Stomach (tissue), 9 donors: ENCODE measurements around the gene ZFR2. TPM values are rescaled to one million over a fixed set of nuclear protein-coding genes. Genes with fewer than 3 reads are reported as not detected.

ENCODE experiments used
- DNase-seq, 2 donors: peaks; one replicate each; pipeline versions ENCODE4 v3.0.0 to v3.0.0-alpha.2; 2013 to 2019
- H3K27ac ChIP-seq, 5 donors: fragments of 200-600 bp in 4 of 5; sonication (generic) in 4 of 5; one replicate each; pipeline ENCODE4 v1.5.1; 2013 to 2019; ENCODE audit warnings: mild to moderate bottlenecking in 1 of 5, moderate library complexity in 1 of 5
- H3K27me3 ChIP-seq, 3 donors: fragments of 200-600 bp; sonication (generic); one replicate each; pipeline ENCODE4 v1.5.1; 2017 to 2019; ENCODE audit warnings: mixed run types in 1 of 3
- H3K36me3 ChIP-seq, 4 donors: fragments of 200-600 bp; sonication (generic); 1 replicate in 3 of 4; 2 replicates in 1 of 4; pipeline ENCODE4 v1.5.1; 2016 to 2019
- H3K4me1 ChIP-seq, 4 donors: fragments of 200-600 bp; sonication (generic); one replicate each; pipeline ENCODE4 v1.5.1; 2016 to 2019
- H3K4me3 ChIP-seq, 4 donors: fragments of 200-600 bp; sonication (generic) in 3 of 4; one replicate each; pipeline ENCODE4 v1.5.1; 2016 to 2019; ENCODE audit warnings: mild to moderate bottlenecking in 1 of 4
- H3K9me3 ChIP-seq, 4 donors: fragments of 200-600 bp; sonication (generic); one replicate each; pipeline ENCODE4 v1.5.1; 2016 to 2019
- EP300 ChIP-seq: sonication (generic); formaldehyde crosslinking; IDR thresholded peaks from one replicate; pipeline ENCODE4 v1.6.1; 2017; ENCODE audit warnings: antibody characterized with exemption
- POLR2A ChIP-seq, 4 donors: fragments of 450-650 bp; IDR thresholded peaks; one replicate each; pipeline ENCODE4 v1.6.1; 2016; ENCODE audit warnings: antibody characterized with exemption in 4 of 4, control low read depth in 2 of 4, mild to moderate bottlenecking in 1 of 4, moderate library complexity in 1 of 4
- POLR2AphosphoS5 ChIP-seq, 3 donors: sonication (generic); formaldehyde crosslinking; IDR thresholded peaks; one replicate each; pipeline ENCODE4 v1.6.1; 2016; ENCODE audit warnings: antibody characterized with exemption in 3 of 3
- WGBS, 5 donors: extraction: QIAGEN DNeasy Blood & Tissue Kit in 3 of 5; methylation state at CpG; one replicate each; pipeline versions ENCODE4 v1.1.5 to v1.1.7; 2013 to 2018; 5-methylcytosine and 5-hydroxymethylcytosine counted together
- intact Hi-C: fragments of 100-400 bp; cut with DNase I; formaldehyde crosslinking; loops from one replicate; pipeline ENCODE4 v1.15.1; 2023; ENCODE audit warnings: low total_unique reads
- polyA plus RNA-seq, 3 donors: library from polyadenylated mRNA; stranded (reverse); fragments of 200-250 nt; gene quantifications; one replicate each; pipeline ENCODE4 v1.2.3, GENCODE V29; 2013
- total RNA-seq, 5 donors: library from RNA; depleted of rRNA; stranded (reverse); fragments of >200 nt; gene quantifications; one replicate each; pipeline versions ENCODE4 v1.1.0 to v1.2.3, GENCODE V29; 2014 to 2016
- TF ChIP-seq, protein P1 (sequence below), 7 experiments: fragments of 450-650 bp in 4 of 7; fragments of 200-600 bp in 3 of 7; sonication (generic) in 3 of 7; IDR thresholded peaks; one replicate each; pipeline ENCODE4 v1.5.1; 2016 to 2019; ENCODE audit warnings: antibody characterized with exemption in 7 of 7, control low read depth in 2 of 7, mild to moderate bottlenecking in 1 of 7
- donor health status: healthy with polysubstance abuse.
- donor health status: Bipolar disorder and iron deficiency.
- donor health status: healthy.

Gene ZFR2
- total and polyA plus RNA-seq, 8 donors, result 0.10 to 0.29 TPM; not detected in 6

DNA sequence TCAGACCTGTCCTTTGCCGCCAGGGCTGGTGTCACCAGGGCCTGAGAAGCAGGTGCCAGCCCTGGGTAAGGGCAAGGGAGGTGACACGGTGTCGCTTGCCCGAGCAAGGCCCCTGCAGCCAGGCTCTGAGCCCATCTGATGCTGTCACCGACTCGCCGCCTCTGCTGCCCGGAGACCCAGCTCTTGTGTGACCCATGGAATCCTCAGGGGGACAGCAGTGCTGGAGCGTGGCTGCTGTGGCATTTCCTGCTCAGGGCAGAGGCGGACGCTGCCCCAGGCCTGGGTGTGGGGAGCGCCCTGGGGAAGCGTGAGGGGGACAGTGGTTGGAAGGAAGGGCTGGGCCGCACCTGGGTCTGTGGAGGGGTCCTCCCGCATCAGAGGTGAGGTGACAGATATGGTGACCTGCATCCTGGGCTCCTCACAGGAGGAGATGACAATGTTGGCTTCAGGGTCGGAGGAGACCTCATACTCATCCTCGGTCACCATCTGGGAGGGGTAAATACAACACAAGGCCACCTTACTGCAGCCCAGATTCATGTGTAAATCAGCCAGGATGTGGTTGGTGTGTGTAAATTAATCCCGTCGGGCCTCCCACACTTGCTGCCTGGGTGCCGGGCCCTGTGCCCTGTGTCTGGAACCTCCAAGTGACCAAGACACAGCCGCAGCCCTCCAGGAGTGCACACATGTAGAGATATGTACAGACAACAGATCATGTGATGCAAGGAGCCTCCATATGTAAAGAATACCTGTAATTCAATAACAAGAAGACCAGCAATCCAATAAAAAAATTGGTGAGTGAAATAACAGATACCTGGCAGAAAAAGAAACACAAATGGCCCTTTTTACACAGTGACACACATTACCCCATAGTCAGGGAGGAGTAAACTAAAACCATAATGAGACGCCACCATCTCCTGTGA lies 55.1 kb downstream of the ZFR2 start:
- WGBS, 5 donors, result 71 to 84% (median 76%) methylated on average over 10 to 22 of the region's 22 CpGs
- Histone ChIP-seq H3K27me3 (peaks cover 0 to 15% (median 0%) of the 10 kb centered on the region in 3 donors), H3K27ac (peak overlapping the region in 4 of 5 donors; percentile 14 to 70 (median 46)), H3K9me3 (no peaks in the 10 kb centered on the region), H3K36me3 (no peaks in the 10 kb centered on the region), H3K4me3 (no peak overlapping the region), H3K4me1 (peaks cover 0 to 26% (median 8%) of the 10 kb centered on the region in 4 donors)
- intact Hi-C loops, result no loop called here
- TF ChIP-seq POLR2AphosphoS5 (IDR thresholded peaks at IDR 0.05), result no peak
- TF ChIP-seq, protein P1, sequence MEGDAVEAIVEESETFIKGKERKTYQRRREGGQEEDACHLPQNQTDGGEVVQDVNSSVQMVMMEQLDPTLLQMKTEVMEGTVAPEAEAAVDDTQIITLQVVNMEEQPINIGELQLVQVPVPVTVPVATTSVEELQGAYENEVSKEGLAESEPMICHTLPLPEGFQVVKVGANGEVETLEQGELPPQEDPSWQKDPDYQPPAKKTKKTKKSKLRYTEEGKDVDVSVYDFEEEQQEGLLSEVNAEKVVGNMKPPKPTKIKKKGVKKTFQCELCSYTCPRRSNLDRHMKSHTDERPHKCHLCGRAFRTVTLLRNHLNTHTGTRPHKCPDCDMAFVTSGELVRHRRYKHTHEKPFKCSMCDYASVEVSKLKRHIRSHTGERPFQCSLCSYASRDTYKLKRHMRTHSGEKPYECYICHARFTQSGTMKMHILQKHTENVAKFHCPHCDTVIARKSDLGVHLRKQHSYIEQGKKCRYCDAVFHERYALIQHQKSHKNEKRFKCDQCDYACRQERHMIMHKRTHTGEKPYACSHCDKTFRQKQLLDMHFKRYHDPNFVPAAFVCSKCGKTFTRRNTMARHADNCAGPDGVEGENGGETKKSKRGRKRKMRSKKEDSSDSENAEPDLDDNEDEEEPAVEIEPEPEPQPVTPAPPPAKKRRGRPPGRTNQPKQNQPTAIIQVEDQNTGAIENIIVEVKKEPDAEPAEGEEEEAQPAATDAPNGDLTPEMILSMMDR (IDR thresholded peaks at IDR 0.05), result no peak
- TF ChIP-seq POLR2A (IDR thresholded peaks at IDR 0.05), result no peak
- TF ChIP-seq EP300, result no peak
- no peak for DNase-seq

DNA sequence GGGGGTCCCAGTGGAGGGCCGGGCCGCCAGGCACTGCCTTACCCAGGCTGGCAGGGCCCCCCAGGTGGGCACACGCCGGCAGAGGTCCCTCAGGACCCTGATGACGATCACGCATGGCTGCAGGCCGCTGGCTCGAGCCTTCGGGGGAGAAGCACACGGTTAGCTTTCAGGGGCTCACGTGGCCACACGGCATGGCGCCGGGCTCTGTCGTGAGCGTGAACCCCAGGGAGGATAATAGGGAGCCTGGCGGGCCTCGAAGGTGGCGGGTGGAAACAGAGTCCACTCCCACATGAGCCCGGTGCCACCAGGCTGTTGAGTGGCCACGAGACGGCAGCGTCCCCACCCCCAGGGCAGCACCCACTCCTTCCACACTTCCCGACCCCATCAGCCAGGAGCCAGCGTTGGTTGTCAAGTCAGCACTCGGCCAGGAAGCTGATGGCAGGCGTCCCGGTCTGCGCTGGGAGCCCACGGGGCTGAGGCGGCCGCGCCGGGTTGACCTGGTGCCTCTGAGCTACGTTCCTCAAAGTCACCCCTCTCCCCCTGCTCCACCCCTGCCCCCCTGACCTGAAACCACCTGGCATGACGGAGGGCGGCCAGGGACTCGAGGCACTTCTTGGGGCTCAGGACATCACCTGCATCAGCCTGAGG lies 58.0 kb downstream of the ZFR2 start:
- Histone ChIP-seq H3K36me3 (no peaks in the 10 kb centered on the region), H3K4me1 (peaks cover 0 to 24% (median 8%) of the 10 kb centered on the region in 4 donors), H3K4me3 (no peak overlapping the region), H3K9me3 (no peaks in the 10 kb centered on the region), H3K27ac (peak overlapping the region in 1 of 5 donors; percentile 26), H3K27me3 (peaks cover 0 to 15% (median 0%) of the 10 kb centered on the region in 3 donors)
- intact Hi-C loops, result no loop called here
- TF ChIP-seq EP300 (no peak), POLR2A (IDR thresholded peaks at IDR 0.05) (no peak), POLR2AphosphoS5 (IDR thresholded peaks at IDR 0.05) (no peak)
- TF ChIP-seq, protein P1 (IDR thresholded peaks at IDR 0.05), result no peak
- WGBS, 5 donors, result 75 to 87% (median 80%) methylated on average over 23 to 38 of the region's 38 CpGs
- DNase-seq, result no peak

DNA sequence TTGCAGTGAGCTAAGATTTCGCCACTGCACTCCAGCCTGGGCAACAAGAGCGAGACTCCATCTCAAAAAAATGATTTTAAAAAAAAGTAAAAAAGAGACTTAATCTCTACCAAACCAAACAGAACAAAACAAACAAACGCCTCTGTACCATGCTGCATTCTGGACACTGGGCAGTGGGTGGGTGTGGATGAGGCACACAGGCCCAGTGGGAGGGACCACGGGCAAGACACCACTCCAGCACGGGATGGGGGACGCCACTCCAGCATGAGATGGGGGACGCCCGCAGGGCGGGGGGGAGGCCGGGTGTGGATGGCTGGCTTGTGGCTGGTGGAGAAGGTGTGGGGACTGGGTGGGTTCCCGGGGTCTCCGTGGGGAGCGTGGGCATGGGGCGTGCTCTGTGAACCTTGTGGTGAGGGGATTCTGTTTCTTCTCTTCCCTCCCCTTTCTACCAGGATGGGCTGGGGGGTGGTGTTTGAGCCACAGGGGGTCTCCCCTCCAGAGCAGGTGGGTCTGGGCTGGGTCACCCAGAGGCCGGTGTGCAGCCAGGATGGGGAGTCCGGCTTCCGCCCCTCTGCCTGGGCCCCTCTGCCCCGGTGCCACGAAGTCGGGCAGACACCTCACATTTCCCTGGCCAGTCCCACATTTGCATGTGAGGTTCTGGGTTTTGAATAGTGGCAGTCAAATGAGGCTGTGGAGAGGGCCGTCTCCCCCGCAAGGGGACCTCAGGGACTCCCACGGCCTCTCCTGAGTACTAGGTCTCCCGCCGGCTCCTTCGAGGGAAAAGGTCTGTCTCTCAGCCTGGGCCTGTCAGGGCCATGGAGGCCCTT lies 58.7 kb downstream of the ZFR2 start:
- 43 to 74% (median 63%) methylated on average over 9 to 26 of the region's 26 CpGs for WGBS, 5 donors
- Histone ChIP-seq H3K4me1 (peaks cover 0 to 24% (median 8%) of the 10 kb centered on the region in 4 donors), H3K27me3 (peaks cover 0 to 15% (median 0%) of the 10 kb centered on the region in 3 donors), H3K36me3 (no peaks in the 10 kb centered on the region), H3K27ac (peak overlapping the region in 1 of 5 donors; percentile 26), H3K4me3 (no peak overlapping the region), H3K9me3 (no peaks in the 10 kb centered on the region)
- no peak for DNase-seq
- TF ChIP-seq POLR2A (IDR thresholded peaks at IDR 0.05) (no peak), EP300 (no peak)
- intact Hi-C loops, result no loop called here

DNA sequence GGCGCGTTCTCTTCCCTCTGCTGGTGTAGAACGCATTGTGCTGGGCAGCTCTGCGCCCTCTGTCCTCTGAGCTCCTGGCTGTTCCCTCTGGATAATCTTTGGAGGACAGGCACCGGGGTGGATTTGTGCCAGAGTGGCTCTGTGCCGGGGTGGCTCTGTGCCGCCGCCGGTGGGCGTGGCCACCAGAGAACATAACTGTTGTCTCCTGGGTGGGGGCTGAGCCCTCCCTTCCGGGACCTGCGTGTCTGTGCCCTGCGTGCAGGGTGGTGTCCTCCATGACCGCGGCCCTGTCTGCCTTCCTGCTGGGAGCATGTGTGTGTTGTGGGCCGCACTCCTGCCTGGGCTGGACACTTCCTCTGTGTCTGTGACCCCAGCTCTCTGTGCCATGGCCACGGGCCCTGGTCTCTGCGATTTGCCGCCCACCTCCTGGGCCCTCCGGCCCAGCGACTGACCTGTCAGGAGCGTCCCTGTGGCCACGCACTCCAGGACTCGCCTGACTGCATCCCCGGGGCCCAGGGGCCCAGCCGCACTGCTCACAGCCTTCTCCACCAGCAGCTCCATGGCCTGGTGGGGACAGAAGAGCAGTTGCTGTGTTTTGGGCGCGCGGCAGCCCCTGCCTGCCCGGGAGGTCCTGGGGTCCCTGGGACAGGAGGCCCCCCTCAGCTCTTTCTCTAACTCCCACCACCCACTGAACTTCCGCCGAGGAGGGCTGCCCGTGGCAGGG lies 60.3 kb downstream of the ZFR2 start:
- Histone ChIP-seq H3K9me3 (no peaks in the 10 kb centered on the region), H3K4me3 (no peak overlapping the region), H3K27ac (no peak overlapping the region), H3K36me3 (no peaks in the 10 kb centered on the region), H3K27me3 (peaks cover 0 to 27% (median 9%) of the 10 kb centered on the region in 3 donors), H3K4me1 (peaks cover 0 to 23% (median 7%) of the 10 kb centered on the region in 4 donors)
- WGBS, 5 donors, result 70 to 83% (median 72%) methylated on average over 30 to 33 of the region's 33 CpGs
- intact Hi-C loops, result no loop called here
- peak in 1 of 2 donors; percentile 30 for DNase-seq
- TF ChIP-seq, protein P1 (IDR thresholded peaks at IDR 0.05), result no peak
- TF ChIP-seq EP300 (no peak), POLR2AphosphoS5 (IDR thresholded peaks at IDR 0.05) (no peak), POLR2A (IDR thresholded peaks at IDR 0.05) (no peak)
